NCI-H526 (cell line): ENCODE results near the gene HACE1.

Source experiments
- DNase-seq, 2 experiments: peaks; one replicate each; lab custom pipeline; 2025; lab: John Stamatoyannopoulos, UW

Gene HACE1

GRCh38 chr6:104730450-104730849 is 129.3 kb downstream of the HACE1 start:
- peak in 1 of 2 experiments; percentile 17 for DNase-seq

- DNase-seq = peak; percentile 33 to 45
Observed at GRCh38 chr6:104729433-104729832, 130.3 kb downstream of the HACE1 start.

- DNase-seq = peak; percentile 62 to 84
Observed at GRCh38 chr6:104728448-104728847, 131.3 kb downstream of the HACE1 start.

- no peak for DNase-seq
Observed at GRCh38 chr6:104718672-104719071, 141.0 kb downstream of the HACE1 start.

- DNase-seq = no peak
Observed at GRCh38 chr6:104716858-104717257, 142.9 kb downstream of the HACE1 start.

- DNase-seq = no peak
Observed at GRCh38 chr6:104714796-104715195, 144.9 kb downstream of the HACE1 start.

GRCh38 chr6:104713982-104714381 is 145.7 kb downstream of the HACE1 start:
- no peak for DNase-seq

- peak; percentile 6 to 7 for DNase-seq
Observed at GRCh38 chr6:104711371-104711770, 148.3 kb downstream of the HACE1 start.

GRCh38 chr6:104710543-104711335 is 149.0 kb downstream of the HACE1 start:
- no peak for DNase-seq

GRCh38 chr6:104705916-104706442 is 153.7 kb downstream of the HACE1 start:
- DNase-seq = no peak

- DNase-seq = no peak
Observed at GRCh38 chr6:104705095-104705707, 154.5 kb downstream of the HACE1 start.

- no peak for DNase-seq
Observed at GRCh38 chr6:104704191-104704590, 155.5 kb downstream of the HACE1 start.

- no peak for DNase-seq
Observed at GRCh38 chr6:104702126-104702841, 157.4 kb downstream of the HACE1 start.

- no peak for DNase-seq
Observed at GRCh38 chr6:104700371-104701185, 159.1 kb downstream of the HACE1 start.

- no peak for DNase-seq
Observed at GRCh38 chr6:104699593-104700329, 160.0 kb downstream of the HACE1 start.

- DNase-seq = no peak
Observed at GRCh38 chr6:104698979-104699378, 160.7 kb downstream of the HACE1 start.

- DNase-seq = no peak
Observed at GRCh38 chr6:104692008-104692407, 167.7 kb downstream of the HACE1 start.

GRCh38 chr6:104689551-104690205 is 170.0 kb downstream of the HACE1 start:
- no peak for DNase-seq

GRCh38 chr6:104688283-104688969 is 171.3 kb downstream of the HACE1 start:
- DNase-seq = no peak
